ENCODE data around the gene CD36. TPM values are rescaled to one million over a fixed set of nuclear protein-coding genes. Genes with fewer than 3 reads are reported as not detected.

The CD36 gene
- total RNA-seq, 3 donors from 2014 or later (not counting 1 experiment from before 2014, with no cell fraction given): 5.5 to 7.0 (median 6.0) TPM

- no peaks in the 10 kb centered on the region for H3K36me3 ChIP-seq (ENCODE audit: control insufficient read depth, insufficient read depth, low read length)
- no peaks in the 10 kb centered on the region for H3K4me1 ChIP-seq (ENCODE audit: control insufficient read depth, insufficient read depth, low read length)
- H3K9me3 ChIP-seq (ENCODE audit: control insufficient read depth, insufficient read depth, low read length): no peaks in the 10 kb centered on the region
- Mint-ChIP-seq H3K36me3 (no peaks in the 10 kb centered on the region), H3K4me3 (no peak overlapping the region), H3K27me3 (ENCODE audit: low read depth in 2 of 2) (no peaks in the 10 kb centered on the region), H3K9me3 (peaks cover 0 to 2% of the 10 kb centered on the region in 2 donors), H3K27ac (no peak overlapping the region), H3K4me1 (no peaks in the 10 kb centered on the region)
- H3K27me3 ChIP-seq (ENCODE audit: control insufficient read depth, insufficient read depth, low read length): no peaks in the 10 kb centered on the region
- DNase-seq (no peak), ATAC-seq (no peak)
- no peak overlapping the region for H3K27ac ChIP-seq (ENCODE audit: low read length)
- intact Hi-C loops (cut with micrococcal nuclease): no loop called here
- 64% methylated on average over 2 of the region's 2 CpGs for WGBS (ENCODE audit: insufficient coverage)
- no peak overlapping the region for H3K4me3 ChIP-seq (ENCODE audit: low read length)
- TF ChIP-seq, protein P1, sequence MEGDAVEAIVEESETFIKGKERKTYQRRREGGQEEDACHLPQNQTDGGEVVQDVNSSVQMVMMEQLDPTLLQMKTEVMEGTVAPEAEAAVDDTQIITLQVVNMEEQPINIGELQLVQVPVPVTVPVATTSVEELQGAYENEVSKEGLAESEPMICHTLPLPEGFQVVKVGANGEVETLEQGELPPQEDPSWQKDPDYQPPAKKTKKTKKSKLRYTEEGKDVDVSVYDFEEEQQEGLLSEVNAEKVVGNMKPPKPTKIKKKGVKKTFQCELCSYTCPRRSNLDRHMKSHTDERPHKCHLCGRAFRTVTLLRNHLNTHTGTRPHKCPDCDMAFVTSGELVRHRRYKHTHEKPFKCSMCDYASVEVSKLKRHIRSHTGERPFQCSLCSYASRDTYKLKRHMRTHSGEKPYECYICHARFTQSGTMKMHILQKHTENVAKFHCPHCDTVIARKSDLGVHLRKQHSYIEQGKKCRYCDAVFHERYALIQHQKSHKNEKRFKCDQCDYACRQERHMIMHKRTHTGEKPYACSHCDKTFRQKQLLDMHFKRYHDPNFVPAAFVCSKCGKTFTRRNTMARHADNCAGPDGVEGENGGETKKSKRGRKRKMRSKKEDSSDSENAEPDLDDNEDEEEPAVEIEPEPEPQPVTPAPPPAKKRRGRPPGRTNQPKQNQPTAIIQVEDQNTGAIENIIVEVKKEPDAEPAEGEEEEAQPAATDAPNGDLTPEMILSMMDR (IDR thresholded peaks at IDR 0.05): no peak
These were observed 2.4 kb upstream of the CD36 start for GRCh38 chr7:80635998-80636397.

GRCh38 chr7:80636709-80637108 is 1.7 kb upstream of the CD36 start:
- H3K27me3 ChIP-seq (ENCODE audit: control insufficient read depth, insufficient read depth, low read length): no peaks in the 10 kb centered on the region
- intact Hi-C loops (cut with micrococcal nuclease): no loop called here
- DNase-seq (no peak), ATAC-seq (no peak)
- no peak overlapping the region for H3K27ac ChIP-seq (ENCODE audit: low read length)
- no peaks in the 10 kb centered on the region for H3K36me3 ChIP-seq (ENCODE audit: control insufficient read depth, insufficient read depth, low read length)
- Mint-ChIP-seq H3K9me3 (peaks cover 0 to 2% of the 10 kb centered on the region in 2 donors), H3K4me3 (no peak overlapping the region), H3K4me1 (no peaks in the 10 kb centered on the region), H3K36me3 (no peaks in the 10 kb centered on the region), H3K27me3 (ENCODE audit: low read depth in 2 of 2) (no peaks in the 10 kb centered on the region), H3K27ac (no peak overlapping the region)
- H3K4me3 ChIP-seq (ENCODE audit: low read length): no peak overlapping the region
- TF ChIP-seq, protein P1 (IDR thresholded peaks at IDR 0.05): no peak
- WGBS (ENCODE audit: insufficient coverage): no CpG with 5 or more reads among the region's 1 CpG
- no peaks in the 10 kb centered on the region for H3K9me3 ChIP-seq (ENCODE audit: control insufficient read depth, insufficient read depth, low read length)
- H3K4me1 ChIP-seq (ENCODE audit: control insufficient read depth, insufficient read depth, low read length): no peaks in the 10 kb centered on the region

DNA sequence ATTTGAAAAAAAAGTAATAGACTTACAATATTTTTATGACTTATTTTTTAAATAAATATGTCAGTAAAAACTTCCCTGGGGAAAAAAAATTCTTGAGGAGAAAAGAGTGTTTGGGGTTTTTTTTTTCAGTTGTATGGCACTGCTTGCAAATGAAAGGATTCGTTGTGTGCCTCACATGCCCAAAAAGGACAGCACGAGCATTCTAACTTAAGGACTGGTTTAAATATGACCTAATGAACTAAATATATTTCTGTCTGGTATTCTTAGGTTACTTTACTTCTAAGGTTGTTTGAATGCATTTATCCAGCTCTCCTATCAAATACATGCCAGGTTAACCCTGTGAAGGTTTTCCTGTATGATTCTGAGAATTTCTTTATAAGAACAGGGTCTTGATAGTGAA is 988 bp upstream of the CD36 start:
- H3K4me3 Mint-ChIP-seq: no peak overlapping the region
- no peaks in the 10 kb centered on the region for H3K36me3 ChIP-seq (ENCODE audit: control insufficient read depth, insufficient read depth, low read length)
- no peaks in the 10 kb centered on the region for H3K27me3 Mint-ChIP-seq (ENCODE audit: low read depth in 2 of 2)
- H3K9me3 ChIP-seq (ENCODE audit: control insufficient read depth, insufficient read depth, low read length): no peaks in the 10 kb centered on the region
- H3K4me3 ChIP-seq (ENCODE audit: low read length): no peak overlapping the region
- H3K9me3 Mint-ChIP-seq: peaks cover 0 to 2% of the 10 kb centered on the region in 2 donors
- intact Hi-C loops (cut with micrococcal nuclease): no loop called here
- TF ChIP-seq, protein P1 (IDR thresholded peaks at IDR 0.05): no peak
- H3K27ac ChIP-seq (ENCODE audit: low read length): no peak overlapping the region
- ATAC-seq (no peak), DNase-seq (no peak)
- H3K27ac Mint-ChIP-seq: no peak overlapping the region
- no peaks in the 10 kb centered on the region for H3K27me3 ChIP-seq (ENCODE audit: control insufficient read depth, insufficient read depth, low read length)
- H3K4me1 ChIP-seq (ENCODE audit: control insufficient read depth, insufficient read depth, low read length): no peaks in the 10 kb centered on the region
- H3K36me3 Mint-ChIP-seq: no peaks in the 10 kb centered on the region
- H3K4me1 Mint-ChIP-seq: no peaks in the 10 kb centered on the region
- 60% methylated on average over 1 of the region's 2 CpGs for WGBS (ENCODE audit: insufficient coverage)

GRCh38 chr7:80639011-80639410 is 569 bp downstream of the CD36 start:
- no peaks in the 10 kb centered on the region for H3K9me3 Mint-ChIP-seq
- Histone ChIP-seq H3K9me3 (ENCODE audit: control insufficient read depth, insufficient read depth, low read length) (no peaks in the 10 kb centered on the region), H3K27ac (ENCODE audit: low read length) (no peak overlapping the region), H3K36me3 (ENCODE audit: control insufficient read depth, insufficient read depth, low read length) (no peaks in the 10 kb centered on the region), H3K27me3 (ENCODE audit: control insufficient read depth, insufficient read depth, low read length) (no peaks in the 10 kb centered on the region), H3K4me3 (ENCODE audit: low read length) (peak overlapping the region; percentile 0), H3K4me1 (ENCODE audit: control insufficient read depth, insufficient read depth, low read length) (no peaks in the 10 kb centered on the region)
- no peak overlapping the region for H3K4me3 Mint-ChIP-seq
- ATAC-seq: no peak
- H3K27ac Mint-ChIP-seq: no peak overlapping the region
- no peaks in the 10 kb centered on the region for H3K27me3 Mint-ChIP-seq (ENCODE audit: low read depth in 2 of 2)
- intact Hi-C loops (cut with micrococcal nuclease): no loop called here
- no peaks in the 10 kb centered on the region for H3K36me3 Mint-ChIP-seq
- no peaks in the 10 kb centered on the region for H3K4me1 Mint-ChIP-seq
- DNase-seq: no peak
- TF ChIP-seq, protein P1 (IDR thresholded peaks at IDR 0.05): no peak

Measured in natural killer cell (primary cell).